ENCODE data around the gene MGRN1.

DNA sequence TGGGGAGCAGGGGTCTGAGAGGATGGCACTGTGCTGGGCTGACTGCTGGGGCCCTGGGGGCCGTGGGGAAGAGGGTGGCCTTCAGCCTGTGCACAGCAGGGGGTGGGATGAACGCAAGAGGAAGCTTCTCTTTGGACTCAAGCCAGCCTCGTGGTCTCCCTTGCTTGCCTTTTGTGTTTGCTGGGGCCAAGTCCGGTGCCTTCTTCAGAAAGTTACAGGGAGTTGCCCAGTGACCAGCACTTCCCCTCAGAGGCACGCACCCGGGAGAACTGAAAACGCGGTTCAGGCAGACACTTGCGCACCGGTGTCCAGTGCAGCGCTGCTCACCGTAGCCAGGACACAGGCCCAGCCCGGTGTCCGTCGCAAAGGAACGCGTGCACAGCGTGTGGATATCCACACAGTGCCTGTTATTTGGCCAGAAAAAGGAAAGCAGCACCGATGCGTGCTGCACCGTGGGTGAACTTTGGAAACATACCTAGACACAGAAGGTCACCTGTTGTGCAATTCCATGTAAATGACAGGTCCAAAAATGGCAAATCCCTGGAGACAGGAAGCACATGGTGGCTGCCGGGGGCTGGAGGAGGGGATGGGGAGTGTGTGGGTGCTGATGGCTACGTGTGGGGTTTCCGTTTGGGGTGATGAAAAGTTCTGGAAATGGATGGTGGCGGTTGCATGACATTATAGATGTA lies 39.3 kb downstream of the MGRN1 start:
- TF ChIP-seq, protein P1, sequence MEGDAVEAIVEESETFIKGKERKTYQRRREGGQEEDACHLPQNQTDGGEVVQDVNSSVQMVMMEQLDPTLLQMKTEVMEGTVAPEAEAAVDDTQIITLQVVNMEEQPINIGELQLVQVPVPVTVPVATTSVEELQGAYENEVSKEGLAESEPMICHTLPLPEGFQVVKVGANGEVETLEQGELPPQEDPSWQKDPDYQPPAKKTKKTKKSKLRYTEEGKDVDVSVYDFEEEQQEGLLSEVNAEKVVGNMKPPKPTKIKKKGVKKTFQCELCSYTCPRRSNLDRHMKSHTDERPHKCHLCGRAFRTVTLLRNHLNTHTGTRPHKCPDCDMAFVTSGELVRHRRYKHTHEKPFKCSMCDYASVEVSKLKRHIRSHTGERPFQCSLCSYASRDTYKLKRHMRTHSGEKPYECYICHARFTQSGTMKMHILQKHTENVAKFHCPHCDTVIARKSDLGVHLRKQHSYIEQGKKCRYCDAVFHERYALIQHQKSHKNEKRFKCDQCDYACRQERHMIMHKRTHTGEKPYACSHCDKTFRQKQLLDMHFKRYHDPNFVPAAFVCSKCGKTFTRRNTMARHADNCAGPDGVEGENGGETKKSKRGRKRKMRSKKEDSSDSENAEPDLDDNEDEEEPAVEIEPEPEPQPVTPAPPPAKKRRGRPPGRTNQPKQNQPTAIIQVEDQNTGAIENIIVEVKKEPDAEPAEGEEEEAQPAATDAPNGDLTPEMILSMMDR (IDR thresholded peaks at IDR 0.05; ENCODE audit: poor library complexity, severe bottlenecking), result no peak
- no peak for TF ChIP-seq EZH2 (IDR thresholded peaks at IDR 0.05; ENCODE audit: borderline replicate concordance, insufficient read depth, low read length, poor library complexity, severe bottlenecking)

Data from neural cell (in vitro differentiated cells).